Naive thymus-derived CD4-positive, alpha-beta T cell (primary cell): ENCODE measurements around the gene L1CAM. TPM values are rescaled to one million over a fixed set of nuclear protein-coding genes. Genes with fewer than 3 reads are reported as not detected.

Source experiments
- ATAC-seq: fragments of 150-1000 bp; cut with Tn5 transposase; 2 replicates; pipeline ENCODE4 v1.10.0; 2021; ENCODE audit warnings: mild to moderate bottlenecking, moderate library complexity
- CTCF ChIA-PET: fragments of 350-600 bp; sonication (Branson Sonifier 250); formaldehyde crosslinking; loops from one replicate; lab custom pipeline; 2021; ENCODE audit warnings: antibody characterized with exemption; lab: Charles Lee
- POLR2A ChIA-PET: fragments of 350-600 bp; sonication (Branson Sonifier 250); formaldehyde crosslinking; loops from one replicate; lab custom pipeline; 2021; ENCODE audit warnings: antibody characterized with exemption, inconsistent platforms; lab: Charles Lee
- DNase-seq, 9 donors: peaks; one replicate each; pipeline versions ENCODE4 v3.0.0 to v3.0.0-alpha.2; 2020 to 2022; ENCODE audit warnings: mixed read lengths in 1 of 9
- H3K27ac ChIP-seq: one replicate; pipeline ENCODE4 v1.7.0; 2013; ENCODE audit warnings: mild to moderate bottlenecking, low read depth, low read length, moderate library complexity
- H3K27me3 ChIP-seq, 2 donors: one replicate each; pipeline ENCODE4 v1.7.0; 2013; ENCODE audit warnings: low read length in 2 of 2, mild to moderate bottlenecking in 2 of 2, moderate library complexity in 2 of 2; ENCODE audit not compliant: control insufficient read depth in 2 of 2, insufficient read depth in 2 of 2
- H3K36me3 ChIP-seq, 3 experiments: 1 replicate in 2 of 3; 2 replicates in 1 of 3; pipeline ENCODE4 v1.7.0; 2013; ENCODE audit warnings: low read length in 3 of 3, mild to moderate bottlenecking in 3 of 3, moderate library complexity in 1 of 3; ENCODE audit not compliant: insufficient read depth in 3 of 3, control insufficient read depth in 2 of 3
- H3K4me1 ChIP-seq, 2 donors: one replicate each; pipeline ENCODE4 v1.7.0; 2013; ENCODE audit warnings: low read length in 2 of 2, mild to moderate bottlenecking in 2 of 2, moderate library complexity in 1 of 2; ENCODE audit not compliant: control insufficient read depth in 2 of 2, insufficient read depth in 2 of 2
- H3K4me3 ChIP-seq: 2 replicates; pipeline ENCODE4 v1.7.0; 2013; ENCODE audit warnings: mild to moderate bottlenecking, low read length
- H3K9me3 ChIP-seq, 3 experiments: 1 replicate in 2 of 3; 2 replicates in 1 of 3; pipeline ENCODE4 v1.7.0; 2013; ENCODE audit warnings: low read length in 3 of 3; ENCODE audit not compliant: control insufficient read depth in 2 of 3
- H3K27ac Mint-ChIP-seq, 9 donors: one replicate each; pipeline ENCODE4 v1.8.0; 2020 to 2022; ENCODE audit warnings: mixed read lengths in 9 of 9, mild to moderate bottlenecking in 8 of 9, moderate library complexity in 5 of 9, inconsistent platforms in 2 of 9
- H3K27me3 Mint-ChIP-seq, 5 donors: one replicate each; pipeline ENCODE4 v1.8.0; 2021 to 2022; ENCODE audit warnings: mixed read lengths in 5 of 5, mild to moderate bottlenecking in 1 of 5
- H3K36me3 Mint-ChIP-seq, 5 donors: one replicate each; pipeline ENCODE4 v1.8.0; 2020 to 2022; ENCODE audit warnings: mixed read lengths in 5 of 5, mild to moderate bottlenecking in 3 of 5, inconsistent platforms in 1 of 5
- H3K4me1 Mint-ChIP-seq, 7 donors: one replicate each; pipeline ENCODE4 v1.8.0; 2020 to 2022; ENCODE audit warnings: mixed read lengths in 7 of 7, mild to moderate bottlenecking in 3 of 7, inconsistent platforms in 1 of 7
- H3K4me3 Mint-ChIP-seq, 10 donors: one replicate each; pipeline ENCODE4 v1.8.0; 2020 to 2022; ENCODE audit warnings: mild to moderate bottlenecking in 10 of 10, mixed read lengths in 10 of 10, moderate library complexity in 6 of 10, inconsistent platforms in 2 of 10
- H3K9me3 Mint-ChIP-seq, 11 donors: one replicate each; pipeline ENCODE4 v1.8.0; 2020 to 2022; ENCODE audit warnings: mixed read lengths in 11 of 11, mild to moderate bottlenecking in 4 of 11, inconsistent platforms in 1 of 11, moderate library complexity in 1 of 11
- intact Hi-C, 2 donors: fragments of 100-400 bp; cut with micrococcal nuclease; formaldehyde crosslinking; loops; one replicate each; pipeline ENCODE4 v1.15.1; 2023
- polyA plus RNA-seq, 2 donors: library from polyadenylated mRNA; unstranded; fragments of 300-500 nt; fragmentation: Illumina TruSeq; gene quantifications; one replicate each; pipeline ENCODE4 v1.2.3, GENCODE V29; 2021
- total RNA-seq, 6 experiments: library from RNA in 5 of 6; stranded (reverse) in 5 of 6; gene quantifications; 1 replicate in 5 of 6; 2 replicates in 1 of 6; pipeline ENCODE4 v1.2.3 and lab custom pipeline; 2021 to 2026

The L1CAM gene
- total and polyA plus RNA-seq, 7 experiments from 2014 or later: 0.16 to 9.2 (median 1.1) TPM; not detected in 2

GRCh38 chrX:153844509-153845082 lies 41.4 kb downstream of the L1CAM start:
- ChIA-PET POLR2A (no interaction called here), CTCF (no interaction called here)
- intact Hi-C loops: no loop called here
- ATAC-seq (no peak), DNase-seq (no peak)
- no peaks in the 10 kb centered on the region for H3K9me3 ChIP-seq
- no peak overlapping the region for H3K4me3 ChIP-seq
- H3K36me3 ChIP-seq: no peaks in the 10 kb centered on the region
- Mint-ChIP-seq H3K36me3 (no peaks in the 10 kb centered on the region), H3K9me3 (peaks cover 0 to 2% (median 0%) of the 10 kb centered on the region in 11 donors), H3K27me3 (peaks cover 0 to 31% (median 7%) of the 10 kb centered on the region in 5 donors), H3K4me3 (no peak overlapping the region), H3K27ac (no peak overlapping the region), H3K4me1 (no peaks in the 10 kb centered on the region)
- no peak overlapping the region for H3K27ac ChIP-seq
- no peaks in the 10 kb centered on the region for H3K4me1 ChIP-seq
- no peaks in the 10 kb centered on the region for H3K27me3 ChIP-seq

- Histone ChIP-seq H3K27ac (no peak overlapping the region), H3K4me1 (no peaks in the 10 kb centered on the region), H3K9me3 (no peaks in the 10 kb centered on the region), H3K36me3 (no peaks in the 10 kb centered on the region), H3K4me3 (no peak overlapping the region), H3K27me3 (no peaks in the 10 kb centered on the region)
- Mint-ChIP-seq H3K36me3 (no peaks in the 10 kb centered on the region), H3K4me3 (no peak overlapping the region), H3K9me3 (peaks cover 0 to 2% (median 0%) of the 10 kb centered on the region in 11 donors), H3K27ac (no peak overlapping the region), H3K4me1 (peaks cover 0 to 2% (median 0%) of the 10 kb centered on the region in 7 donors), H3K27me3 (peaks cover 0 to 35% (median 0%) of the 10 kb centered on the region in 5 donors)
- ATAC-seq (no peak), DNase-seq (no peak)
- intact Hi-C loops: no loop called here
- ChIA-PET CTCF (no interaction called here), POLR2A (interaction anchor here (0.5 kb wide), 1 partner anchor 73 kb away, joined by 3 read pairs; the partner anchor contains the start of gene PLXNB3)
These were observed 49.1 kb downstream of the L1CAM start for GRCh38 chrX:153836921-153837320.

GRCh38 chrX:153832728-153833127 lies 53.2 kb downstream of the L1CAM start:
- ChIA-PET CTCF (no interaction called here), POLR2A (no interaction called here)
- DNase-seq: no peak
- Histone ChIP-seq H3K27me3 (no peaks in the 10 kb centered on the region), H3K36me3 (no peaks in the 10 kb centered on the region), H3K27ac (no peak overlapping the region), H3K4me3 (no peak overlapping the region), H3K9me3 (no peaks in the 10 kb centered on the region), H3K4me1 (no peaks in the 10 kb centered on the region)
- Mint-ChIP-seq H3K27me3 (peaks cover 0 to 28% (median 0%) of the 10 kb centered on the region in 5 donors), H3K4me3 (peak overlapping the region in 2 of 10 donors; percentile 6 to 62), H3K9me3 (peaks cover 0 to 4% (median 0%) of the 10 kb centered on the region in 11 donors), H3K36me3 (peaks cover 0 to under 1% (median 0%) of the 10 kb centered on the region in 5 donors), H3K4me1 (peaks cover under 1 to 9% (median 4%) of the 10 kb centered on the region in 7 donors), H3K27ac (no peak overlapping the region)
- no peak for ATAC-seq
- intact Hi-C loops: loop anchor here in 1 of 2 donors (5.0 kb wide), 1 partner anchor 45 kb away; no protein-coding TSS in a partner anchor

GRCh38 chrX:153831429-153832150 lies 54.4 kb downstream of the L1CAM start:
- Histone ChIP-seq H3K36me3 (no peaks in the 10 kb centered on the region), H3K4me1 (peaks cover 0 to 3% of the 10 kb centered on the region in 2 donors), H3K9me3 (no peaks in the 10 kb centered on the region), H3K27ac (no peak overlapping the region), H3K27me3 (no peaks in the 10 kb centered on the region), H3K4me3 (no peak overlapping the region)
- peaks cover 10 to 20% (median 12%) of the 10 kb centered on the region in 7 donors for H3K4me1 Mint-ChIP-seq
- H3K9me3 Mint-ChIP-seq: peaks cover 0 to 4% (median 0%) of the 10 kb centered on the region in 11 donors
- H3K4me3 Mint-ChIP-seq: peak overlapping the region in 9 of 10 donors; percentile 40 to 83 (median 53)
- ChIA-PET CTCF (no interaction called here), POLR2A (no interaction called here)
- ATAC-seq: no peak
- DNase-seq: no peak
- H3K27ac Mint-ChIP-seq: no peak overlapping the region
- H3K27me3 Mint-ChIP-seq: peaks cover 0 to 36% (median 0%) of the 10 kb centered on the region in 5 donors
- H3K36me3 Mint-ChIP-seq: peaks cover 0 to 5% (median 0%) of the 10 kb centered on the region in 5 donors
- intact Hi-C loops: loop anchor here in 1 of 2 donors (5.0 kb wide), 1 partner anchor 46 kb away; no protein-coding TSS in a partner anchor

- Histone ChIP-seq H3K27me3 (no peaks in the 10 kb centered on the region), H3K36me3 (no peaks in the 10 kb centered on the region), H3K27ac (no peak overlapping the region), H3K4me1 (peaks cover 0 to 3% of the 10 kb centered on the region in 2 donors), H3K9me3 (no peaks in the 10 kb centered on the region), H3K4me3 (no peak overlapping the region)
- intact Hi-C loops: loop anchor here in 1 of 2 donors (5.0 kb wide), 1 partner anchor 46 kb away; no protein-coding TSS in a partner anchor
- H3K9me3 Mint-ChIP-seq: peaks cover 0 to 4% (median 0%) of the 10 kb centered on the region in 11 donors
- H3K27ac Mint-ChIP-seq: no peak overlapping the region
- ChIA-PET CTCF (no interaction called here), POLR2A (no interaction called here)
- H3K27me3 Mint-ChIP-seq: peaks cover 0 to 36% (median 0%) of the 10 kb centered on the region in 5 donors
- ATAC-seq (no peak), DNase-seq (no peak)
- peak overlapping the region in 9 of 10 donors; percentile 45 to 75 (median 61) for H3K4me3 Mint-ChIP-seq
- peaks cover 10 to 21% (median 12%) of the 10 kb centered on the region in 7 donors for H3K4me1 Mint-ChIP-seq
- peaks cover 0 to 5% (median 0%) of the 10 kb centered on the region in 5 donors for H3K36me3 Mint-ChIP-seq
These were observed 55.1 kb downstream of the L1CAM start for GRCh38 chrX:153830640-153831428.
